NT2/D1 (cell line): ENCODE results near the gene ALKAL2.

Experiments
- DNase-seq: peaks from one replicate; pipeline ENCODE4 v3.0.0-alpha.2; 2011; ENCODE audit warnings: low read depth, low spot score
- H3K27me3 ChIP-seq: 2 replicates; pipeline ENCODE4 v1.6.0; 2011; ENCODE audit warnings: mild to moderate bottlenecking; ENCODE audit not compliant: insufficient read length, insufficient read depth
- H3K36me3 ChIP-seq: 2 replicates; pipeline ENCODE4 v1.6.1; 2011; ENCODE audit warnings: mild to moderate bottlenecking, low read length, mixed read lengths; ENCODE audit not compliant: insufficient read depth, insufficient read length
- H3K4me1 ChIP-seq: 2 replicates; pipeline ENCODE4 v1.5.1; 2011; ENCODE audit not compliant: insufficient read depth, insufficient read length
- H3K4me3 ChIP-seq: 2 replicates; pipeline ENCODE4 v1.5.1; 2011; ENCODE audit warnings: low read depth; ENCODE audit not compliant: insufficient read length
- H3K9ac ChIP-seq: 2 replicates; pipeline ENCODE4 v1.6.0; 2011; ENCODE audit warnings: low read depth; ENCODE audit not compliant: insufficient read length
- H3K9me3 ChIP-seq: 2 replicates; pipeline ENCODE4 v1.5.1; 2011; ENCODE audit warnings: mild to moderate bottlenecking, low read length; ENCODE audit not compliant: insufficient read depth
- SUZ12 ChIP-seq: IDR thresholded peaks from 2 replicates; pipeline ENCODE4 v1.6.1; 2011; ENCODE audit not compliant: insufficient read length, insufficient read depth; ENCODE audit errors: extremely low read depth
- YY1 ChIP-seq: IDR thresholded peaks from 2 replicates; pipeline ENCODE4 v1.6.1; 2011; ENCODE audit not compliant: insufficient read length, insufficient read depth
- ZNF274 ChIP-seq: IDR thresholded peaks from 2 replicates; pipeline ENCODE4 v1.6.1; 2011; ENCODE audit warnings: mild to moderate bottlenecking, low read depth, low read length

ALKAL2 gene

GRCh38 chr2:283996-284794 lies 3.7 kb downstream of the ALKAL2 start:
- no peak for TF ChIP-seq ZNF274
- no peak for TF ChIP-seq YY1
- no peak for TF ChIP-seq SUZ12
- DNase-seq = no peak
- H3K4me3 ChIP-seq = no peak overlapping the region
- peaks cover 28% of the 10 kb centered on the region for H3K27me3 ChIP-seq
- peaks cover 39% of the 10 kb centered on the region for H3K36me3 ChIP-seq
- H3K4me1 ChIP-seq = peaks cover 4% of the 10 kb centered on the region
- H3K9me3 ChIP-seq = no peaks in the 10 kb centered on the region
- no peak overlapping the region for H3K9ac ChIP-seq

- H3K27me3 ChIP-seq = peaks cover 17% of the 10 kb centered on the region
- H3K36me3 ChIP-seq = peaks cover 55% of the 10 kb centered on the region
- no peaks in the 10 kb centered on the region for H3K9me3 ChIP-seq
- H3K4me1 ChIP-seq = peaks cover 4% of the 10 kb centered on the region
- no peak for TF ChIP-seq YY1
- no peak for TF ChIP-seq SUZ12
- TF ChIP-seq ZNF274 = no peak
- no peak overlapping the region for H3K9ac ChIP-seq
- no peak overlapping the region for H3K4me3 ChIP-seq
- DNase-seq = no peak
Measured at GRCh38 chr2:282371-283263, 5.3 kb downstream of the ALKAL2 start.

DNA sequence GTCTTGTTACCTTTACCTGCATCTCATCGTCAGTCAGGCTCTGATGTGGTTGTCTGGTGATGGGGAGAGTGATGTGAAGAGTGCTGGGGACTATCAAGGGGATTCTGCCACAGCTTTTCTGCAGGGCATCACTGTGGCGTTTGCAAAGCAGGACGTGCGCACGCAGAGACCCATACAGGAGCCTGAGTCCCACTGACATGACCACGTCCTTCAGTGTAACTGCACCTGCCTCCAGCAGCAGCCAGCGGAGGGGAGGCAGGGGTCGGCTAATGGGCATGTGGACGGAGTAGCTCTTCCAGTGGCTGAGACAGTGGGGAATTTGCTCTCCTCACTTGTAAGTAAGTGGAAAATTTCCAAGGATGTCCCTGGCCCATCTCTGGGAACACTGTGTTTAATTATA lies 6.5 kb downstream of the ALKAL2 start:
- no peak overlapping the region for H3K9ac ChIP-seq
- H3K4me1 ChIP-seq = peaks cover 4% of the 10 kb centered on the region
- DNase-seq = no peak
- H3K36me3 ChIP-seq = peaks cover 64% of the 10 kb centered on the region
- H3K4me3 ChIP-seq = no peak overlapping the region
- H3K9me3 ChIP-seq = no peaks in the 10 kb centered on the region
- TF ChIP-seq YY1 (no peak), SUZ12 (no peak), ZNF274 (no peak)
- H3K27me3 ChIP-seq = peaks cover 6% of the 10 kb centered on the region

DNA sequence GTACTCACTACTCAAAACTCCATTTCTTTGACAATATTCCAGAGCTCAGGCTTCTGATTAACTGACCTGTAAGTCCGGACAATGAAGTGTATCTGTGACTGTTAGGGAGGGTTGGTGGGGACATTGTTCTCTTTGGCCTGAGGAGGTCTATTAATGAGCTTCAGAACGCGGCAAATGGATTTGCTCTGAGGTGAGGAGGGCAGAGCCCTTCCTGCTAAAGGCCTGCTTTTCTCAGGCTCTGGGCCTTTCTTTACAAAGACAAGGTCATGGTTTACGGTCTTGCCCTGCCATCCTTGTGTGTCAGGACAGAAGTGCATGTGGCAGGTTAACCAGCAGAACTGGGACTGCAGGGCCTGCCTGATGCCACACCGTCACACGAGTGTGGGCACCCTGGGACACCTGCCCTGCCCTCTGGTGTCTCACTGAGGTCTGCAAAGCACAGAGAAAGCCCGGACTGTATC lies 7.2 kb downstream of the ALKAL2 start:
- Histone ChIP-seq H3K27me3 (no peaks in the 10 kb centered on the region), H3K9ac (no peak overlapping the region), H3K4me1 (peaks cover 4% of the 10 kb centered on the region), H3K36me3 (peaks cover 69% of the 10 kb centered on the region), H3K4me3 (no peak overlapping the region), H3K9me3 (no peaks in the 10 kb centered on the region)
- no peak for DNase-seq
- TF ChIP-seq YY1 = no peak
- TF ChIP-seq ZNF274 = no peak
- TF ChIP-seq SUZ12 = no peak

GRCh38 chr2:279956-280649 lies 7.8 kb downstream of the ALKAL2 start:
- Histone ChIP-seq H3K4me3 (no peak overlapping the region), H3K27me3 (no peaks in the 10 kb centered on the region), H3K9me3 (no peaks in the 10 kb centered on the region), H3K36me3 (peaks cover 75% of the 10 kb centered on the region), H3K4me1 (peaks cover 4% of the 10 kb centered on the region), H3K9ac (no peak overlapping the region)
- no peak for DNase-seq
- TF ChIP-seq YY1 (no peak), ZNF274 (no peak), SUZ12 (no peak)

GRCh38 chr2:279366-279765 lies 8.5 kb downstream of the ALKAL2 start:
- Histone ChIP-seq H3K9ac (no peak overlapping the region), H3K4me3 (no peak overlapping the region), H3K27me3 (no peaks in the 10 kb centered on the region), H3K9me3 (no peaks in the 10 kb centered on the region), H3K4me1 (peaks cover 3% of the 10 kb centered on the region), H3K36me3 (peaks cover 82% of the 10 kb centered on the region)
- no peak for DNase-seq
- TF ChIP-seq YY1 = no peak

DNA sequence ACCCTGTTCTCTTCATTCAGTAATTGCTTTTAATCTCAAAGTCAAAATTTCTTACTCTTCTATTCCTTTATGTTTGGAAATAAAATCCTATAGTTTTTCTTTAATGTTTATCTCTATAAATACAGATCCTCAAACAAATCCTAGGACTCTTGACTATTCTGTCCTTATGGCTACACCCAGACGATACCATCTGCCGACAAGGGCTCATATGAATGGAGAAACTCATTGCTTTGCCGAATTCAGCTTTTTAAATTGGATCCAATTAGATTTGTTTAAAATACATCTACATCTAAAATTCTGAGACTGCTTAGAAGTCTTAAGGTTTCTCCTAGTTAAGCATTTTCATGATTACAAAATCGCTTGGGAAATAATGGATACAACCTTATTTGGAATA lies 9.0 kb downstream of the ALKAL2 start:
- peaks cover 2% of the 10 kb centered on the region for H3K4me1 ChIP-seq
- no peaks in the 10 kb centered on the region for H3K9me3 ChIP-seq
- DNase-seq = no peak
- no peaks in the 10 kb centered on the region for H3K27me3 ChIP-seq
- no peak overlapping the region for H3K9ac ChIP-seq
- TF ChIP-seq SUZ12 (no peak), ZNF274 (no peak), YY1 (no peak)
- no peak overlapping the region for H3K4me3 ChIP-seq
- H3K36me3 ChIP-seq = peaks cover 87% of the 10 kb centered on the region
